BJ (cell line): ENCODE data around the gene PMCH. TPM values are rescaled to one million over a fixed set of nuclear protein-coding genes. Genes with fewer than 3 reads are reported as not detected.
"Not testable (repeated sequence)": the region's sequence is repeated elsewhere in the genome, so short reads cannot be mapped to it uniquely, and the experiment has no call there.

Source experiments
- CTCF ChIA-PET: fragments of 350-600 bp; formaldehyde crosslinking; extraction: SDS; loops from one replicate; lab custom pipeline; 2021; ENCODE audit warnings: antibody characterized with exemption, inconsistent platforms; lab: Yijun Ruan, JAX
- POLR2A ChIA-PET: fragments of 300-600 bp; sonication (Branson Sonifier 250); formaldehyde crosslinking; extraction: SDS; loops from one replicate; lab custom pipeline; 2021; ENCODE audit warnings: antibody characterized with exemption; lab: Charles Lee
- DNase-seq: peaks from one replicate; pipeline ENCODE4 v3.0.0-alpha.2; 2011; ENCODE audit warnings: low read depth
- H3K27me3 ChIP-seq: 2 replicates; pipeline ENCODE4 v1.6.0; 2011; ENCODE audit warnings: low read length; ENCODE audit not compliant: control insufficient read depth, insufficient read depth
- H3K36me3 ChIP-seq: 2 replicates; pipeline ENCODE4 v1.5.1; 2011; ENCODE audit warnings: low read length; ENCODE audit not compliant: control insufficient read depth, insufficient read depth
- H3K4me3 ChIP-seq: 2 replicates; pipeline ENCODE4 v1.5.1; 2011; ENCODE audit warnings: low read depth, mild to moderate bottlenecking, control low read depth, low read length
- CTCF ChIP-seq: IDR thresholded peaks from 2 replicates; pipeline ENCODE4 v1.5.1; 2011; ENCODE audit warnings: low read depth, mild to moderate bottlenecking, control low read depth, inconsistent platforms, low read length, moderate library complexity; ENCODE audit not compliant: insufficient read depth
- polyA minus RNA-seq: library from RNA; depleted of rRNA, polyadenylated mRNA; stranded (reverse); fragments of >200 nt; gene quantifications from 2 replicates; pipeline ENCODE4 v1.2.3, GENCODE V29; 2011; rRNA and poly(A)+ RNA removed
- polyA plus RNA-seq: library from polyadenylated mRNA; depleted of rRNA; stranded (reverse); fragments of >200 nt; gene quantifications from 2 replicates; pipeline ENCODE4 v1.2.3, GENCODE V29; 2011; rRNA removed

The PMCH gene
- polyA plus RNA-seq, result not detected in 2 replicates
- polyA minus RNA-seq, result not detected in 2 replicates

- no peak for TF ChIP-seq CTCF
- CTCF ChIA-PET, result no interaction called here
Measured at GRCh38 chr12:102197789-102198188, at the start of gene PMCH. TSS of gene PMCH (minus strand) at chr12:102197833. CDS start at chr12:102197770, 63 bp downstream.

GRCh38 chr12:102240859-102241258, 43.2 kb upstream of the PMCH start:
- CTCF ChIA-PET, result interaction anchor here (1.3 kb wide), 1 partner anchor 10 kb away, joined by 4 read pairs; no protein-coding TSS in a partner anchor
- H3K27me3 ChIP-seq, POLR2A ChIA-PET, DNase-seq, H3K36me3 ChIP-seq, H3K4me3 ChIP-seq: not testable (repeated sequence)

More at GRCh38 chr12:102197789-102198188, at the start of gene PMCH:
- no peaks in the 10 kb centered on the region for H3K36me3 ChIP-seq
- POLR2A ChIA-PET, result no interaction called here
- DNase-seq, result no peak
- H3K27me3 ChIP-seq, result no peaks in the 10 kb centered on the region
- no peak within 1 kb of the TSS for H3K4me3 ChIP-seq

GRCh38 chr12:102234599-102234998, 37.0 kb upstream of the PMCH start:
- no peaks in the 10 kb centered on the region for H3K36me3 ChIP-seq
- no peak for DNase-seq
- TF ChIP-seq CTCF, result no peak
- ChIA-PET POLR2A (no interaction called here), CTCF (interaction anchor here (1.2 kb wide), 1 partner anchor 65 kb away, joined by 3 read pairs; no protein-coding TSS in a partner anchor)
- no peaks in the 10 kb centered on the region for H3K27me3 ChIP-seq
- no peak overlapping the region for H3K4me3 ChIP-seq

GRCh38 chr12:102232446-102232845, 34.8 kb upstream of the PMCH start:
- POLR2A ChIA-PET, result interaction anchor here (0.7 kb wide), 1 partner anchor 262 kb away, joined by 3 read pairs; no protein-coding TSS in a partner anchor
- peak; percentile 53 for DNase-seq
- 0 out of 2 replicates have a peak, but pooled peaks cover 2% of the 10 kb centered on the region for H3K27me3 ChIP-seq
- CTCF ChIA-PET, result no interaction called here
- no peak for TF ChIP-seq CTCF
- H3K4me3 ChIP-seq, result no peak overlapping the region
- H3K36me3 ChIP-seq, result no peaks in the 10 kb centered on the region

GRCh38 chr12:102232036-102232435, 34.4 kb upstream of the PMCH start:
- no peak for DNase-seq
- ChIA-PET POLR2A (no interaction called here), CTCF (interaction anchor here (1.3 kb wide), 1 partner anchor 9 kb away, joined by 4 read pairs; no protein-coding TSS in a partner anchor)
- Histone ChIP-seq H3K36me3 (no peaks in the 10 kb centered on the region), H3K4me3 (no peak overlapping the region), H3K27me3 (0 out of 2 replicates have a peak, but pooled peaks cover 2% of the 10 kb centered on the region)
- no peak for TF ChIP-seq CTCF
